SU-DHL-6 (cell line): ENCODE data around the gene CDHR4.

Experiments
- EZH2phosphoT487 ChIP-seq: fragments of 200-600 bp; sonication (generic), shearing (Covaris generic); conservative IDR thresholded peaks from 2 replicates; pipeline ENCODE4 v1.6.1; 2018; ENCODE audit warnings: mild to moderate bottlenecking, antibody characterized with exemption, low read length, moderate library complexity, mixed read lengths
- TF ChIP-seq, protein P1 (sequence below): fragments of 200-600 bp; sonication (generic); IDR thresholded peaks from one replicate; pipeline ENCODE4 v1.5.1; 2017; ENCODE audit warnings: antibody characterized with exemption, mild to moderate bottlenecking, low read length, moderate library complexity; ENCODE audit not compliant: insufficient read depth, poor library complexity, severe bottlenecking

DNA sequence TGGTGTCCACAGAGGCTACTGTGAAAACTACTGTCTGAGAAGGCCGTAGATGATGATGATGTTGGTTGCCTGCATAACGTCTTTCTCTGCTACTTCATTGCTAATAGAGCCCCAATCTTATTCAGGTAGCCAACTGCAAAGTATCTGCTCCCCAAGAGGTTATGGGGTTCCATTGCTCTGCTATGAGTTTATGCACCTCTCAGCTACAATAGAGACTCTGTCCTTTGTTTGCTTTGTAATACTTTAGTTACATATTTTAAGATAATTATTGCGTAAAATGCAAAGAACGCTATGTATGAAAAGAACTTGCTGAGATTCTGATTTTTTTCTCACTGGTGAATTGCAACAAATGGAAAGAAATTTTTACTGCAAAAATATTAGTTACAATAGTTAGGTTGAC, 48.2 kb downstream of the CDHR4 start:
- TF ChIP-seq, protein P1, sequence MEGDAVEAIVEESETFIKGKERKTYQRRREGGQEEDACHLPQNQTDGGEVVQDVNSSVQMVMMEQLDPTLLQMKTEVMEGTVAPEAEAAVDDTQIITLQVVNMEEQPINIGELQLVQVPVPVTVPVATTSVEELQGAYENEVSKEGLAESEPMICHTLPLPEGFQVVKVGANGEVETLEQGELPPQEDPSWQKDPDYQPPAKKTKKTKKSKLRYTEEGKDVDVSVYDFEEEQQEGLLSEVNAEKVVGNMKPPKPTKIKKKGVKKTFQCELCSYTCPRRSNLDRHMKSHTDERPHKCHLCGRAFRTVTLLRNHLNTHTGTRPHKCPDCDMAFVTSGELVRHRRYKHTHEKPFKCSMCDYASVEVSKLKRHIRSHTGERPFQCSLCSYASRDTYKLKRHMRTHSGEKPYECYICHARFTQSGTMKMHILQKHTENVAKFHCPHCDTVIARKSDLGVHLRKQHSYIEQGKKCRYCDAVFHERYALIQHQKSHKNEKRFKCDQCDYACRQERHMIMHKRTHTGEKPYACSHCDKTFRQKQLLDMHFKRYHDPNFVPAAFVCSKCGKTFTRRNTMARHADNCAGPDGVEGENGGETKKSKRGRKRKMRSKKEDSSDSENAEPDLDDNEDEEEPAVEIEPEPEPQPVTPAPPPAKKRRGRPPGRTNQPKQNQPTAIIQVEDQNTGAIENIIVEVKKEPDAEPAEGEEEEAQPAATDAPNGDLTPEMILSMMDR, result no peak
- no peak for TF ChIP-seq EZH2phosphoT487
